GM23248 (cell line): ENCODE data around the gene AK8. TPM values are rescaled to one million over a fixed set of nuclear protein-coding genes. Genes with fewer than 3 reads are reported as not detected.

Experiments
- DNase-seq: peaks from one replicate; pipeline ENCODE4 v3.0.0-alpha.2; 2015
- H2AFZ ChIP-seq: fragments of 200-600 bp; sonication (generic); 2 replicates; pipeline ENCODE4 v1.6.1; 2016; ENCODE audit warnings: antibody characterized with exemption
- H3F3A ChIP-seq: fragments of 200-600 bp; sonication (generic); 2 replicates; pipeline ENCODE4 v1.6.1; 2016; ENCODE audit warnings: mild to moderate bottlenecking, antibody characterized with exemption, mixed run types; ENCODE audit not compliant: insufficient read depth
- H3K27ac ChIP-seq: fragments of 200-600 bp; sonication (generic); 2 replicates; pipeline ENCODE4 v1.5.1; 2016; ENCODE audit warnings: mild to moderate bottlenecking
- H3K27me3 ChIP-seq: fragments of 200-600 bp; sonication (generic); replicated peaks from 2 replicates; pipeline ENCODE4 v1.6.1; 2016; ENCODE audit warnings: mild to moderate bottlenecking; ENCODE audit not compliant: insufficient read depth
- H3K36me3 ChIP-seq: fragments of 200-600 bp; sonication (generic); 2 replicates; pipeline ENCODE4 v1.6.1; 2016; ENCODE audit warnings: low read depth, mild to moderate bottlenecking
- H3K4me1 ChIP-seq: fragments of 200-600 bp; sonication (generic); 2 replicates; pipeline ENCODE4 v1.6.1; 2016; ENCODE audit warnings: mild to moderate bottlenecking; ENCODE audit not compliant: insufficient read depth
- H3K4me2 ChIP-seq: fragments of 200-600 bp; sonication (generic); one replicate; pipeline ENCODE4 v1.6.1; 2016; ENCODE audit warnings: mild to moderate bottlenecking; ENCODE audit not compliant: unreplicated experiment
- H3K4me3 ChIP-seq: fragments of 200-600 bp; sonication (generic); 2 replicates; pipeline ENCODE4 v1.5.1; 2016; ENCODE audit warnings: mild to moderate bottlenecking
- H3K79me2 ChIP-seq: fragments of 200-600 bp; sonication (generic); 2 replicates; pipeline ENCODE4 v1.6.1; 2016; ENCODE audit warnings: mild to moderate bottlenecking; ENCODE audit not compliant: insufficient read depth
- H3K9ac ChIP-seq: fragments of 200-600 bp; sonication (generic); 2 replicates; pipeline ENCODE4 v1.6.1; 2016; ENCODE audit warnings: mild to moderate bottlenecking
- H3K9me2 ChIP-seq: fragments of 200-600 bp; sonication (generic); 2 replicates; pipeline ENCODE4 v1.6.1; 2016; ENCODE audit warnings: mixed run types, mild to moderate bottlenecking, moderate library complexity; ENCODE audit not compliant: insufficient read depth
- H3K9me3 ChIP-seq: fragments of 200-600 bp; sonication (generic); one replicate; pipeline ENCODE4 v1.6.1; 2017; ENCODE audit warnings: low read depth
- H4K20me1 ChIP-seq: fragments of 200-600 bp; sonication (generic); 2 replicates; pipeline ENCODE4 v1.6.0; 2016; ENCODE audit not compliant: insufficient read depth
- EZH2 ChIP-seq: fragments of 200-600 bp; sonication (generic); IDR thresholded peaks from 2 replicates; pipeline ENCODE4 v1.6.1; 2018; ENCODE audit warnings: antibody characterized with exemption, mild to moderate bottlenecking; ENCODE audit not compliant: insufficient read depth, poor library complexity, severe bottlenecking
- EZH2phosphoT487 ChIP-seq: fragments of 200-600 bp; sonication (generic); IDR thresholded peaks from 2 replicates; pipeline ENCODE4 v1.6.1; 2018; ENCODE audit warnings: antibody characterized with exemption, moderate library complexity, mild to moderate bottlenecking, low read depth; ENCODE audit not compliant: insufficient read depth
- WGBS, 2 experiments: methylation state at CpG; one replicate each; pipeline ENCODE4 v1.1.6; 2015 to 2017; ENCODE audit warnings: low lambda C conversion rate in 2 of 2, low coverage in 1 of 2; ENCODE audit errors: missing lambda C conversion rate in 2 of 2; 5-methylcytosine and 5-hydroxymethylcytosine counted together
- in situ Hi-C: fragments of 300-500 bp; cut with MboI; formaldehyde crosslinking; loops from 2 replicates; pipeline ENCODE4 v1.15.0; 2020
- polyA plus RNA-seq: library from polyadenylated mRNA; unstranded; fragments of >200 nt; fragmentation: Nextera tagmentation; extraction: Ambion mirVana; gene quantifications from 2 replicates; pipeline ENCODE4 v1.2.1, GENCODE V29; 2016
- total RNA-seq: library from RNA; depleted of rRNA; stranded (reverse); fragments of >200 nt; shearing (Covaris generic); gene quantifications from 2 replicates; pipeline ENCODE4 v1.2.3, GENCODE V29; 2014

The AK8 gene
- total and polyA plus RNA-seq, 2 experiments from 2014 or later, result 0.32 to 0.89 TPM

- Histone ChIP-seq H3K9me2 (no peaks in the 10 kb centered on the region), H3K27ac (no peak overlapping the region), H3K4me1 (no peaks in the 10 kb centered on the region), H3K9me3 (no peaks in the 10 kb centered on the region), H3K36me3 (no peaks in the 10 kb centered on the region), H4K20me1 (no peaks in the 10 kb centered on the region), H3K27me3 (peaks cover 18% of the 10 kb centered on the region), H3K79me2 (no peaks in the 10 kb centered on the region), H3K4me2 (no peak overlapping the region), H3F3A (no peaks in the 10 kb centered on the region), H3K9ac (no peak overlapping the region), H3K4me3 (no peak overlapping the region), H2AFZ (no peak overlapping the region)
- no peak for DNase-seq
- in situ Hi-C loops, result no loop called here
- WGBS, 2 experiments, result 87 to 91% methylated on average over 12 of the region's 12 CpGs
- TF ChIP-seq EZH2 (no peak), EZH2phosphoT487 (no peak)
These were observed 52.0 kb downstream of the AK8 start for GRCh38 chr9:132826131-132826530.

DNA sequence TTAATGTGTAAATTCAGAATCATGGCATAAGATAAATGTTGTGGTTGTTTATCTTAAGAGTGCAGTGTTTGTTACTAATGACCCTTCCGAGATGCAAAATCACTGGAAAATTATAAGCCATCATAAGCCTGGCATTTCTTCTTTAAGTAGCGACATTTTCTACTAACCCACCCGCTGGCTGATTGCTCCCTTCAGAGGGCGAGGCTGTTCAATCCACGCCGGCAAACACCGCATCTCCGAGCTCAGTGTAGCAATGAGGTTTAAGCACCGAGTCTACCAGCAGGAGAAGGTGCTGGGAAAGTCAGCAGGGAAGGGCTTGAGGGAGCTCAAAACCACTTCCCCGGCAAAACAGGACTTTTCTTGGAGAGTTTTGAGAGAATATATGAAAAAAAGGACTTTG lies 52.7 kb downstream of the AK8 start:
- WGBS, 2 experiments, result 59 to 65% methylated on average over 10 of the region's 10 CpGs
- Histone ChIP-seq H3K4me1 (no peaks in the 10 kb centered on the region), H2AFZ (no peak overlapping the region)

GRCh38 chr9:132824951-132825350 lies 53.1 kb downstream of the AK8 start:
- in situ Hi-C loops, result no loop called here
- peaks cover 25% of the 10 kb centered on the region for H3K27me3 ChIP-seq

More for the DNA sequence above, 52.7 kb downstream of the AK8 start:
- TF ChIP-seq EZH2 (no peak), EZH2phosphoT487 (no peak)
- no peak overlapping the region for H3K9ac ChIP-seq
- DNase-seq, result no peak
- no peak overlapping the region for H3K27ac ChIP-seq
- H4K20me1 ChIP-seq, result no peaks in the 10 kb centered on the region
- H3K36me3 ChIP-seq, result no peaks in the 10 kb centered on the region
- in situ Hi-C loops, result no loop called here
- H3K4me3 ChIP-seq, result no peak overlapping the region
- no peaks in the 10 kb centered on the region for H3F3A ChIP-seq
- H3K4me2 ChIP-seq, result no peak overlapping the region
- H3K9me3 ChIP-seq, result no peaks in the 10 kb centered on the region
- no peaks in the 10 kb centered on the region for H3K9me2 ChIP-seq
- H3K27me3 ChIP-seq, result peaks cover 22% of the 10 kb centered on the region
- no peaks in the 10 kb centered on the region for H3K79me2 ChIP-seq

GRCh38 chr9:132824151-132824550 lies 53.9 kb downstream of the AK8 start:
- Histone ChIP-seq H3K9ac (no peak overlapping the region), H4K20me1 (no peaks in the 10 kb centered on the region), H3K27me3 (peaks cover 22% of the 10 kb centered on the region), H3K27ac (no peak overlapping the region), H3K9me3 (no peaks in the 10 kb centered on the region), H3K79me2 (no peaks in the 10 kb centered on the region), H2AFZ (no peak overlapping the region), H3K4me3 (no peak overlapping the region), H3K36me3 (no peaks in the 10 kb centered on the region), H3K4me1 (no peaks in the 10 kb centered on the region), H3F3A (no peaks in the 10 kb centered on the region), H3K4me2 (no peak overlapping the region), H3K9me2 (no peaks in the 10 kb centered on the region)
- no peak for TF ChIP-seq EZH2phosphoT487
- WGBS, 2 experiments, result 58 to 60% methylated on average over 8 of the region's 8 CpGs
- in situ Hi-C loops, result no loop called here
- no peak for DNase-seq

More at GRCh38 chr9:132824951-132825350, 53.1 kb downstream of the AK8 start:
- Histone ChIP-seq H4K20me1 (no peaks in the 10 kb centered on the region), H3K9me3 (no peaks in the 10 kb centered on the region), H3K79me2 (no peaks in the 10 kb centered on the region), H3K36me3 (no peaks in the 10 kb centered on the region), H3K9me2 (no peaks in the 10 kb centered on the region), H3K27ac (no peak overlapping the region), H3K4me3 (no peak overlapping the region), H3K9ac (no peak overlapping the region), H3K4me1 (no peaks in the 10 kb centered on the region), H3K4me2 (no peak overlapping the region), H2AFZ (no peak overlapping the region), H3F3A (no peaks in the 10 kb centered on the region)
- TF ChIP-seq EZH2 (no peak), EZH2phosphoT487 (no peak)
- DNase-seq, result no peak
- WGBS, 2 experiments, result 35 to 52% methylated on average over 2 of the region's 2 CpGs

DNA sequence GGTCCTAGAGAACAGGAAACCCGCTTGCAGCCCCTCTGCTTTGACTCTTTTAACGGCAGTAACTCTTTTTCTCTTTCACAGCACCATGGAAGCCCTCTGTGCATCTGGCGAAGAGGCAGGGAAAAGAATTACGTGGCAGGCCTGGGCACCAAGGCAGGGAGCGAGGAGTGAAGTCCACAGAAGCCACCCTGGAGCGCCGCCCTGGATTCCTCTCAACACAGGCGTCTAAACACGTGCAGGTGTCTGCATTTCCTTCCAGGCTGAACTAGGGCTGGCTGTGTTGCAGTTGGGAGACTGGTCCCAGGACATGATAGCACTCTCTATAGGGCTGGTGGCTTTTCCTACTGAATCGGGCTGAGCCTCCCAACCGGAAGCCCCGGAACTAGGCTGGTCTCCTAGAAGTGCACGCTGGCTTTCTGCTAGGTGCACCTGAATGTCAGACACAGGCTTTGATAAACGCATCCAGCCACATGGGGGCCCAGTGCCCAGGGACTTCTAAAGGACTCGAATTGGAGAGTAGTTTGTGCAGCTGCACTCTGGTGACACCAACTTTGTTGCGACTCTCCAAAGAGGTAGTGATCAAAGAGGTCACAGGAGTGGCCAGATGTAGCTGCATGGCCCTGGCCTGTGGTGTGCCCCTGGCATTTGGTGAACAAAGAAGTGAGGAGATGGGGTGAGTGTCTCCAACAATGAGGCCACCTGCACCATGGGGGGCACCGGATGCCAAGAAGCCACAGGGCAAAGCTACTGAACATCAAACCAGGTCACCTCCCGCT lies 54.5 kb downstream of the AK8 start:
- Histone ChIP-seq H3K9ac (no peak overlapping the region), H3K27ac (no peak overlapping the region), H3K4me3 (no peak overlapping the region), H3F3A (no peaks in the 10 kb centered on the region), H3K9me2 (no peaks in the 10 kb centered on the region), H3K36me3 (no peaks in the 10 kb centered on the region), H3K9me3 (no peaks in the 10 kb centered on the region), H3K4me1 (no peaks in the 10 kb centered on the region), H3K27me3 (peaks cover 27% of the 10 kb centered on the region), H4K20me1 (no peaks in the 10 kb centered on the region), H3K79me2 (no peaks in the 10 kb centered on the region), H2AFZ (no peak overlapping the region), H3K4me2 (no peak overlapping the region)
- DNase-seq, result no peak
- WGBS, 2 experiments, result 61 to 65% methylated on average over 18 of the region's 18 CpGs
- TF ChIP-seq EZH2 (no peak), EZH2phosphoT487 (no peak)
- in situ Hi-C loops, result no loop called here
